Endothelial cell of umbilical vein (primary cell): Measurements from ENCODE around the gene LRRC3C.

ENCODE experiments used
- FOS ChIP-seq: IDR thresholded peaks from 2 replicates; pipeline ENCODE4 v1.6.1; 2011; ENCODE audit warnings: mild to moderate bottlenecking, low read length, moderate library complexity, borderline replicate concordance; ENCODE audit not compliant: insufficient read depth
- JUN ChIP-seq: IDR thresholded peaks from 2 replicates; pipeline ENCODE4 v1.6.1; 2011; ENCODE audit warnings: borderline replicate concordance, low read depth; ENCODE audit not compliant: insufficient read length, insufficient read depth
- POLR2A ChIP-seq: IDR thresholded peaks from 2 replicates; pipeline ENCODE4 v1.6.1; 2012; ENCODE audit warnings: low read depth, mild to moderate bottlenecking, control low read depth, low read length
- POLR2AphosphoS5 ChIP-seq: IDR thresholded peaks from 2 replicates; pipeline ENCODE4 v1.6.1; 2012; ENCODE audit warnings: low read depth, mild to moderate bottlenecking, control low read depth, low read length, moderate library complexity; ENCODE audit not compliant: insufficient read depth
- TF ChIP-seq, protein P1 (sequence below), 2 donors: IDR thresholded peaks; 1 replicate in 1 of 2; 2 replicates in 1 of 2; pipeline ENCODE4 v1.5.1; 2011; ENCODE audit warnings: low read length in 2 of 2, mild to moderate bottlenecking in 2 of 2, moderate library complexity in 2 of 2, control low read depth in 1 of 2, inconsistent platforms in 1 of 2, low read depth in 1 of 2; ENCODE audit not compliant: insufficient read depth in 1 of 2; ENCODE audit errors: extremely low read depth in 1 of 2

DNA sequence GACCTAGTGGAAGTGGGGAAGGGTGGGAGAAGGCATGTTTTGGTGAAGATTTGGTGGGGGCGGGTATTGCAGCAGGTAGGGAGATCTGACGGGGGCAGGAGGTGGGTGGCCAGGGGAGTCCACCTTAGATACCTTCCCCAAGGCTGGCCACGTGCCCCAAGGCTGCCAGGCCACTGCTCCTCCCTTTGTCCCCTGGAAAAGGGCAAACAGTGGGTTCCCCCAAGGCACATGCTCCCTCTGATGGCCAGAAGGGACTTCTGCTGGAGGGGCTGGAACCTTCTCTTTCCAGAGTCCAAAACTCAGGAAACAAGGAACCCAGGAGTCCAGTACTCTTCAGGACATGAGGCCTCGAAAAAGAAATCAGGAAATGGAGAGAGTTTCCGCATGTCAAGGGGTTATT lies 46.9 kb downstream of the LRRC3C start:
- TF ChIP-seq POLR2A (no peak), JUN (no peak), FOS (no peak), POLR2AphosphoS5 (no peak)
- TF ChIP-seq, protein P1, sequence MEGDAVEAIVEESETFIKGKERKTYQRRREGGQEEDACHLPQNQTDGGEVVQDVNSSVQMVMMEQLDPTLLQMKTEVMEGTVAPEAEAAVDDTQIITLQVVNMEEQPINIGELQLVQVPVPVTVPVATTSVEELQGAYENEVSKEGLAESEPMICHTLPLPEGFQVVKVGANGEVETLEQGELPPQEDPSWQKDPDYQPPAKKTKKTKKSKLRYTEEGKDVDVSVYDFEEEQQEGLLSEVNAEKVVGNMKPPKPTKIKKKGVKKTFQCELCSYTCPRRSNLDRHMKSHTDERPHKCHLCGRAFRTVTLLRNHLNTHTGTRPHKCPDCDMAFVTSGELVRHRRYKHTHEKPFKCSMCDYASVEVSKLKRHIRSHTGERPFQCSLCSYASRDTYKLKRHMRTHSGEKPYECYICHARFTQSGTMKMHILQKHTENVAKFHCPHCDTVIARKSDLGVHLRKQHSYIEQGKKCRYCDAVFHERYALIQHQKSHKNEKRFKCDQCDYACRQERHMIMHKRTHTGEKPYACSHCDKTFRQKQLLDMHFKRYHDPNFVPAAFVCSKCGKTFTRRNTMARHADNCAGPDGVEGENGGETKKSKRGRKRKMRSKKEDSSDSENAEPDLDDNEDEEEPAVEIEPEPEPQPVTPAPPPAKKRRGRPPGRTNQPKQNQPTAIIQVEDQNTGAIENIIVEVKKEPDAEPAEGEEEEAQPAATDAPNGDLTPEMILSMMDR (IDR thresholded peaks at IDR 0.05; ENCODE audit: extremely low read depth in 1 of 2, insufficient read depth in 1 of 2, low read depth in 1 of 2, low read length in 2 of 2) = no peak
